LNCAP (cell line): ENCODE data around the gene PTPRG.

ENCODE experiments used
- TF ChIP-seq, protein P1 (sequence below): fragments of 450-650 bp; IDR thresholded peaks from 2 replicates; pipeline ENCODE4 v1.5.1; 2017; ENCODE audit warnings: mild to moderate bottlenecking

The PTPRG gene

DNA sequence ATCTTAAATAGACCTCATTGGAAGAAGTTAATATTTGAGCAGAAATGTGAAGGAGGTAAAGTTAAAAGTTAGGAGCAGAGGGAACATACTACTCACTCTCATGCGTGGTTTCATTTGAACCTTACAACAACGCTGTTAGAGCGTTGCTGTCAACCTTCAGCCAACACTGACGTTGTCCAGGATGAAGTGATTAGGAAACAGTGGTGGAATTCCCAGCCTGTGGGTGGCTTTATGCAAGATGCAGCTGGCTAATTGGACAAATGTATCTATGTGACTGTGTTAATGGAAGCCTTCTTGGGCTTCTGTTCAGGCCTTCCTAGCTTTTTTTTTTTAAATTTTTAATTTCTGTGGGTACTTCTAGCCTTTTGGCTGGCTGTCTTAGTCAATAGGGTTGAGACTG lies 40.5 kb downstream of the PTPRG start:
- TF ChIP-seq, protein P1, sequence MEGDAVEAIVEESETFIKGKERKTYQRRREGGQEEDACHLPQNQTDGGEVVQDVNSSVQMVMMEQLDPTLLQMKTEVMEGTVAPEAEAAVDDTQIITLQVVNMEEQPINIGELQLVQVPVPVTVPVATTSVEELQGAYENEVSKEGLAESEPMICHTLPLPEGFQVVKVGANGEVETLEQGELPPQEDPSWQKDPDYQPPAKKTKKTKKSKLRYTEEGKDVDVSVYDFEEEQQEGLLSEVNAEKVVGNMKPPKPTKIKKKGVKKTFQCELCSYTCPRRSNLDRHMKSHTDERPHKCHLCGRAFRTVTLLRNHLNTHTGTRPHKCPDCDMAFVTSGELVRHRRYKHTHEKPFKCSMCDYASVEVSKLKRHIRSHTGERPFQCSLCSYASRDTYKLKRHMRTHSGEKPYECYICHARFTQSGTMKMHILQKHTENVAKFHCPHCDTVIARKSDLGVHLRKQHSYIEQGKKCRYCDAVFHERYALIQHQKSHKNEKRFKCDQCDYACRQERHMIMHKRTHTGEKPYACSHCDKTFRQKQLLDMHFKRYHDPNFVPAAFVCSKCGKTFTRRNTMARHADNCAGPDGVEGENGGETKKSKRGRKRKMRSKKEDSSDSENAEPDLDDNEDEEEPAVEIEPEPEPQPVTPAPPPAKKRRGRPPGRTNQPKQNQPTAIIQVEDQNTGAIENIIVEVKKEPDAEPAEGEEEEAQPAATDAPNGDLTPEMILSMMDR = no peak

DNA sequence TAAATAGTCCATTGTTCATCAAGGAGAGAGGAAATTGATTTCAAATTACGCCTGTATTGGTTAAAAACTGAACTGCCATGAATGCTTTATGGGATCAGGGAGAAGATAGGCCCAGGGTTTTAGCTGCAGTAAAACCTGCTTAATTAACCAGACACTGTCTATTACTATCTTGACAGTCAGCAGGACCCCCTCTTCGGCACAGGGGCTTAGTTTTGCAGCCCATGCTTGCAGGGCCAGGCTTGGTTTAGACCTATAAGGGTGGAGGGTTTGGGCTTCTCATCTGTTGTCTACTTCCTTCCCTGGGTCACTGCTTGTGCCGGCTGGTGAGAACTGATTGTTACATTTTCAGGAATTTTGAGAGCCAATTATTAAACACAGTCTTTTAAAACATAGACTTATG lies 41.1 kb downstream of the PTPRG start:
- TF ChIP-seq, protein P1 = no peak

DNA sequence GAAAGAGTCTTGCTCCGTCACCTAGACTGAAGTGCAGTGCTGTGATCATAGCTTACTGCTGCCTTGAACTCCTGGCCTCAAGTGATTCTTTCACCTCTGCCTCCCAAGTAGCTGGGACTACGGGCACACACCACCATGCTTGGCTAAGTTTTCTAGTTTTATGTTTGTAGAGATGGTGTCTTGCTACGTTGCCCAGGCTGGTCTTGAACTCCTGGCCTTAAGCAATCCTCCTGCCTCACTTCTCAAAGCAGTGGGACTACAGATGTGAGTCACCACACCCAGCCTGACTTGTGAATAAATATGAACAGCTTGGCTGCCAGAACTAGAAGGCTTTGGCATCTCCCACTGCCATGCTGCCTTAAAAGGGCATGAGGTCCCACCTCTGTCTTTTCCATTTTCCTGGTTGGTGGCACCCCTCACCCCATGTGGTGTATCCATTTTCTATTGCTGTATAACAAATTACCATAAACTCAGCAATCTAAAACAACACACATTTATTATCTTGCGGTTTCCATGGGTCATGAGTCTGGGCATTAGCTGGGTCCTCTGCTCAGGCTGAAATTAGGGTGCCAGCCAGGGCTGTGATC lies 44.3 kb downstream of the PTPRG start:
- TF ChIP-seq, protein P1 = no peak

DNA sequence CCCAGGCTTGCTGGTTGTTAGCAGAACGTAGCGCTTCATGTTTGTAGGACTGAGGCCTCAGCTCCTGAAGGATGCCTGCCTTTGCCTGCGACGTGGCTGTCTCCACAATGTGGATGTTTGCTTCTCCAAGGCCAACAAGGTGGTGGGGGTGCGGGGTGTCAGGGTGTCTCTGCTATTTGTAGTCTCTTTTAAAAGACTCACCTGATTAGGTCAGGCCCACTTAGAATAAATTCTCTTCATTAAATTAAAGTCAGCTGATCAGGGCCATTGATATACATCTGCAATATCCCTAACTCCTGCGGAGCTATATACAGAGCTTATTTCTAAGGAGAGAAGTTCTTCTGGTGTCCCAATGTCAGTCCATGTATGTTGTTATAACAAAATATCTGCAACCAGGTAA lies 44.8 kb downstream of the PTPRG start:
- TF ChIP-seq, protein P1 = no peak

DNA sequence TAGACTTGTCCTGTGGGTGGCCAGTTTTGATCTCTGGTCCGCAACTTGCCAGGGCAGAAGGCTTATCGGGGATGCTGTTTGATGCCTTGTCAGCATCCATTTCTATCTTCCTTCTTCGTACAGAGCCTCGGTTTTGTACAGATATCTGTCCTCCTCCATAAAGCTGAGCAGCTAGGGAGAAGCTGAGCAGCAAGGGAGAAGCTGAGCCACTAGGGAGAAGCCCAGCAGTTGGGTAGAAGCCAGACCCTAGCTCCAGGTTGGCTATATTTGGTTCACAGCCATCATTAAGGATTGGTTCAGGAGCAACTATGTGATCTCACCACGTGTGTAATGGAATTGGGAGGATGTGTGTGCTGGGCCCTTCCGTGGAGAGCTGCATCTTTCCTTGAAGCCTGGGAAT lies 46.7 kb downstream of the PTPRG start:
- TF ChIP-seq, protein P1 = no peak

DNA sequence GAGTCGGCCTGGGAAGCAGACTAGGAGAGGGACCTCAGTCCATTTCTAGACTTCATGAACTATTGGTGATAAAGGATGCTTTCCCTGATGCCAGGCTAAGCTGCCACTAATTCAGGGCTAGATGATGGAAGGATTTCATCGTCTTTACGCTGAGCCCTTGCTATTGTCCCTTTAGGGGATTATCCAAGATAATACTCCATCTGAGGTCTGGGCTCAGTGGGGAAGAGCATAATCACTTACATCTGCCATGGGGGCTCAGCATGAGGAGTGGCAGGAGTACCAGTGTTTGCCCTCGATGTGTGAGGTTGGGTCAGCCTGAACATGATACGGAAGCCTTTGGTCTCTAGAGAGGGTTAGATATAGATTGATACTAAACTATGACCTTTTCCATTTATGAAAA lies 47.3 kb downstream of the PTPRG start:
- TF ChIP-seq, protein P1 = no peak

DNA sequence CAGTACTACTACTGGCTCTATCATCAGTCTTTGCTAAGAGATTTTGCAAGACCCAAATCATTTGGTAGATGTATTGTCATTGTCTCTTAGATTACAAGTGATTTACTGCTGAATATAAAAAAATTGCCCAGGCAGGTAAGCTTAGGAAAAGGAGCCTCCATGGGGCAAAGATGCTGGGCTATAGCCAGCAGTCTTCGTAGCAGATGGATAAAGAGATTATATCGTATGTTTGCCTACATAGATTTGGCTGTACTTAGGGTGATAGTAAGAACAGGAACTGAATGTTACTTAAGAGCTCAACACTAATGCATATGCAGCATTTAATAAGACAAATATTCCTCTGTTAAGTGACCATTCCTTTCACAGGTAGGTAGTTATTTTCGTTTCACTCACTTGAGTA lies 48.9 kb downstream of the PTPRG start:
- TF ChIP-seq, protein P1 = no peak
